Panc1 (cell line): ENCODE measurements around the gene CLINT1.

Source experiments
- POLR2AphosphoS5 ChIP-seq: IDR thresholded peaks from 2 replicates; pipeline ENCODE4 v1.6.1; 2012; ENCODE audit warnings: mild to moderate bottlenecking, low read depth, low read length, moderate library complexity
- REST ChIP-seq, 2 experiments: IDR thresholded peaks; 2 replicates each; pipeline ENCODE4 v1.6.1; 2011 to 2012; ENCODE audit warnings: low read depth in 2 of 2, control low read depth in 1 of 2, low read length in 1 of 2, mild to moderate bottlenecking in 1 of 2, moderate library complexity in 1 of 2; ENCODE audit not compliant: insufficient read depth in 1 of 2
- SIN3A ChIP-seq: IDR thresholded peaks from 2 replicates; pipeline ENCODE4 v1.6.1; 2012; ENCODE audit warnings: low read depth, mild to moderate bottlenecking, low read length, moderate library complexity, borderline replicate concordance; ENCODE audit not compliant: insufficient read depth
- TF ChIP-seq, protein P1 (sequence below): fragments of 450-650 bp; IDR thresholded peaks from 2 replicates; pipeline ENCODE4 v1.5.1; 2017; ENCODE audit warnings: mild to moderate bottlenecking

GRCh38 chr5:157799578-157799977 lies 59.4 kb downstream of the CLINT1 start:
- TF ChIP-seq SIN3A (no peak), REST (IDR thresholded peaks at IDR 0.05; ENCODE audit: insufficient read depth in 1 of 2, low read depth in 2 of 2, low read length in 1 of 2) (no peak), POLR2AphosphoS5 (no peak)
- TF ChIP-seq, protein P1, sequence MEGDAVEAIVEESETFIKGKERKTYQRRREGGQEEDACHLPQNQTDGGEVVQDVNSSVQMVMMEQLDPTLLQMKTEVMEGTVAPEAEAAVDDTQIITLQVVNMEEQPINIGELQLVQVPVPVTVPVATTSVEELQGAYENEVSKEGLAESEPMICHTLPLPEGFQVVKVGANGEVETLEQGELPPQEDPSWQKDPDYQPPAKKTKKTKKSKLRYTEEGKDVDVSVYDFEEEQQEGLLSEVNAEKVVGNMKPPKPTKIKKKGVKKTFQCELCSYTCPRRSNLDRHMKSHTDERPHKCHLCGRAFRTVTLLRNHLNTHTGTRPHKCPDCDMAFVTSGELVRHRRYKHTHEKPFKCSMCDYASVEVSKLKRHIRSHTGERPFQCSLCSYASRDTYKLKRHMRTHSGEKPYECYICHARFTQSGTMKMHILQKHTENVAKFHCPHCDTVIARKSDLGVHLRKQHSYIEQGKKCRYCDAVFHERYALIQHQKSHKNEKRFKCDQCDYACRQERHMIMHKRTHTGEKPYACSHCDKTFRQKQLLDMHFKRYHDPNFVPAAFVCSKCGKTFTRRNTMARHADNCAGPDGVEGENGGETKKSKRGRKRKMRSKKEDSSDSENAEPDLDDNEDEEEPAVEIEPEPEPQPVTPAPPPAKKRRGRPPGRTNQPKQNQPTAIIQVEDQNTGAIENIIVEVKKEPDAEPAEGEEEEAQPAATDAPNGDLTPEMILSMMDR = no peak
